NB4 (cell line): ENCODE results near the gene CACNA1B.

Source experiments
- DNase-seq: peaks from one replicate; pipeline ENCODE4 v3.0.0; 2010; ENCODE audit warnings: low read depth
- H3K4me3 ChIP-seq: one replicate; pipeline ENCODE4 v1.5.1; 2011; ENCODE audit warnings: mild to moderate bottlenecking, low read depth, low read length, moderate library complexity
- CTCF ChIP-seq: IDR thresholded peaks from one replicate; pipeline ENCODE4 v1.5.1; 2012; ENCODE audit warnings: low read depth, low read length
- MAX ChIP-seq: IDR thresholded peaks from 2 replicates; pipeline ENCODE4 v1.6.1; 2011; ENCODE audit warnings: low read depth, low read length
- MYC ChIP-seq: IDR thresholded peaks from 2 replicates; pipeline ENCODE4 v1.6.1; 2011; ENCODE audit warnings: low read depth, low read length
- POLR2A ChIP-seq: IDR thresholded peaks from 2 replicates; pipeline ENCODE4 v1.6.1; 2011; ENCODE audit warnings: mild to moderate bottlenecking; ENCODE audit not compliant: insufficient read length; ENCODE audit errors: extremely low read depth

The CACNA1B gene

GRCh38 chr9:138006576-138007233 is 129.1 kb downstream of the CACNA1B start:
- no peak for DNase-seq
- no peak overlapping the region for H3K4me3 ChIP-seq
- no peak for TF ChIP-seq MYC
- TF ChIP-seq CTCF: no peak
- no peak for TF ChIP-seq MAX
- TF ChIP-seq POLR2A: no peak

GRCh38 chr9:138007566-138007917 is 130.0 kb downstream of the CACNA1B start:
- DNase-seq: no peak
- no peak for TF ChIP-seq CTCF
- TF ChIP-seq MYC: no peak
- TF ChIP-seq POLR2A: no peak
- no peak for TF ChIP-seq MAX
- no peak overlapping the region for H3K4me3 ChIP-seq

- TF ChIP-seq CTCF: no peak
- no peak for TF ChIP-seq POLR2A
- peak; percentile 30; the same call in 1 of the 2 replicates for TF ChIP-seq MAX
- TF ChIP-seq MYC: no peak
- H3K4me3 ChIP-seq: no peak overlapping the region
- DNase-seq: peak; percentile 39
Observed at GRCh38 chr9:138007918-138008841, 130.6 kb downstream of the CACNA1B start.

GRCh38 chr9:138009016-138009802 is 131.6 kb downstream of the CACNA1B start:
- no peak for TF ChIP-seq MAX
- TF ChIP-seq CTCF: no peak
- TF ChIP-seq POLR2A: no peak
- TF ChIP-seq MYC: no peak
- no peak for DNase-seq
- no peak overlapping the region for H3K4me3 ChIP-seq

- no peak overlapping the region for H3K4me3 ChIP-seq
- no peak for DNase-seq
- no peak for TF ChIP-seq POLR2A
- TF ChIP-seq MAX: no peak
- TF ChIP-seq CTCF: no peak
- no peak for TF ChIP-seq MYC
Observed at GRCh38 chr9:138009803-138010690, 132.5 kb downstream of the CACNA1B start.
